Heart right ventricle (tissue), 16 donors: ENCODE results near the gene PLEKHA5. TPM values are rescaled to one million over a fixed set of nuclear protein-coding genes. Genes with fewer than 3 reads are reported as not detected.

Experiments
- ATAC-seq, 8 donors: fragments of 200-7000 bp; cut with Tn5 transposase; one replicate each; pipeline ENCODE4 v1.9.1; 2020; ENCODE audit warnings: mild to moderate bottlenecking in 8 of 8, moderate library complexity in 8 of 8, moderate number of reproducible peaks in 1 of 8
- DNase-seq, 2 donors: peaks; one replicate each; pipeline ENCODE4 v3.0.0-alpha.2; 2020
- H3K27ac ChIP-seq, 10 donors: fragments of 200-600 bp; sonication (generic) in 2 of 10; one replicate each; pipeline versions ENCODE4 v1.5.0 to v1.8.0; 2020 to 2022; ENCODE audit warnings: mild to moderate bottlenecking in 3 of 10
- H3K27me3 ChIP-seq, 7 donors: fragments of 200-600 bp; one replicate each; pipeline ENCODE4 v1.8.0; 2021 to 2022; ENCODE audit warnings: mild to moderate bottlenecking in 2 of 7
- H3K36me3 ChIP-seq, 9 donors: fragments of 200-600 bp; sonication (generic) in 1 of 9; one replicate each; pipeline versions ENCODE4 v1.5.0 to v1.8.0; 2020 to 2022; ENCODE audit warnings: mild to moderate bottlenecking in 2 of 9
- H3K4me1 ChIP-seq, 9 donors: fragments of 200-600 bp; sonication (generic) in 1 of 9; one replicate each; pipeline versions ENCODE4 v1.5.0 to v1.8.0; 2020 to 2022; ENCODE audit warnings: mild to moderate bottlenecking in 4 of 9
- H3K4me3 ChIP-seq, 10 donors: fragments of 200-600 bp; sonication (generic) in 2 of 10; one replicate each; pipeline versions ENCODE4 v1.5.0 to v1.8.0; 2020 to 2022; ENCODE audit warnings: mild to moderate bottlenecking in 7 of 10, moderate library complexity in 2 of 10
- H3K9me3 ChIP-seq, 11 donors: fragments of 200-600 bp in 10 of 11; sonication (generic) in 2 of 11; one replicate each; pipeline versions ENCODE4 v1.5.0 to v1.8.0; 2013 to 2022; ENCODE audit warnings: mild to moderate bottlenecking in 2 of 11, control low read depth in 1 of 11, moderate library complexity in 1 of 11
- CTCF ChIP-seq, 9 donors: fragments of 200-600 bp; sonication (generic) in 2 of 9; IDR thresholded peaks; one replicate each; pipeline versions ENCODE4 v1.5.0 to v1.8.0; 2021 to 2022; ENCODE audit warnings: antibody characterized with exemption in 9 of 9, mild to moderate bottlenecking in 5 of 9, moderate library complexity in 1 of 9
- WGBS, 2 donors: extraction: QIAGEN DNeasy Blood & Tissue Kit; methylation state at CpG; one replicate each; pipeline ENCODE4 v1.1.7; 2013; ENCODE audit warnings: inconsistent platforms in 1 of 2; 5-methylcytosine and 5-hydroxymethylcytosine counted together
- intact Hi-C, 10 donors: fragments of 100-400 bp; cut with DNase I; formaldehyde crosslinking; loops; one replicate each; pipeline versions ENCODE4 v1.11.1 to v1.14.2; 2022
- polyA plus RNA-seq, 2 donors: library from polyadenylated mRNA; stranded (reverse); fragments of 200-250 nt; gene quantifications; one replicate each; pipeline ENCODE4 v1.2.3, GENCODE V29; 2013
- total RNA-seq, 10 donors: library from RNA; stranded (reverse); fragmentation: NEBNext Ultra II Directional in 3 of 10; extraction: Animal tissue kit (Norgen Biotek cat#: 25700) in 3 of 10; gene quantifications; one replicate each; pipeline versions ENCODE4 v1.2.1 to v1.2.4, GENCODE V29; 2021 to 2023
- donor health status: Arrhythmogenic right ventricular cardiomyopathy.
- donor health status: ischemic (EF 13 %, LVEDD 7.1; RV severe dilation, severe dysfunction).
- donor health status: healthy with polysubstance abuse.
- donor health status: DM: no; HTN: yes; CAD: no.
- donor health status: DM: no; HTN: no; CAD: no.
- donor health status: ischemic (EF 25% LVEDD 6.9; RV normal size, moderate dysfunction).
- donor health status: ischemic (EF 25% LVEDD 5.7; RV mildly dilated, moderate dysfunction).
- donor health status: healthy.
- donor health status: DM: yes; HTN: yes; CAD: no.
- donor health status: Ischemic cardiomyopathy.
- donor health status: ischemic (EF 35%, LVEDD 5.7; RV mildly dilated, moderate dysfunction).
- donor health status: nonischemic (EF 11% LVEDD 7.7; RV severe dilation, severe dysfunction).
- donor health status: DM: yes; HTN: yes; CAD: no.
- donor health status: PGD.
- donor health status: ischemic (EF 29% LVEDD 5.4; RV normal size, mild dysfunction).
- donor health status: nonischemic (EF 23%, LVEDD 6.1; RV moderate dilation, normal function).

Gene PLEKHA5
- total and polyA plus RNA-seq, 12 donors = 11.8 to 77.1 (median 61.8) TPM

- no peaks in the 10 kb centered on the region for H3K27me3 ChIP-seq
- TF ChIP-seq CTCF (IDR thresholded peaks at IDR 0.05) = no peak
- H3K4me3 ChIP-seq = no peak overlapping the region
- no peak overlapping the region for H3K27ac ChIP-seq
- H3K9me3 ChIP-seq = no peaks in the 10 kb centered on the region
- ATAC-seq (no peak), DNase-seq (no peak)
- peaks cover 0 to 28% (median 9%) of the 10 kb centered on the region in 9 donors for H3K4me1 ChIP-seq
- no peaks in the 10 kb centered on the region for H3K36me3 ChIP-seq
- intact Hi-C loops = no loop called here
Observed at GRCh38 chr12:19415563-19415962, 286.0 kb downstream of the PLEKHA5 start.

- DNase-seq (no peak), ATAC-seq (no peak)
- intact Hi-C loops = no loop called here
- Histone ChIP-seq H3K27ac (no peak overlapping the region), H3K27me3 (no peaks in the 10 kb centered on the region), H3K36me3 (no peaks in the 10 kb centered on the region), H3K4me1 (no peaks in the 10 kb centered on the region), H3K4me3 (no peak overlapping the region), H3K9me3 (no peaks in the 10 kb centered on the region)
- 94 to 96% methylated on average over 14 of the region's 14 CpGs for WGBS, 2 donors
- TF ChIP-seq CTCF (IDR thresholded peaks at IDR 0.05) = no peak
Observed at GRCh38 chr12:19419086-19419485, 289.6 kb downstream of the PLEKHA5 start.

GRCh38 chr12:19421503-19422282 is 292.2 kb downstream of the PLEKHA5 start:
- H3K36me3 ChIP-seq = no peaks in the 10 kb centered on the region
- H3K27me3 ChIP-seq = no peaks in the 10 kb centered on the region
- no peak overlapping the region for H3K27ac ChIP-seq
- peaks cover 0 to 8% (median 0%) of the 10 kb centered on the region in 11 donors for H3K9me3 ChIP-seq
- intact Hi-C loops = no loop called here
- TF ChIP-seq CTCF (IDR thresholded peaks at IDR 0.05) = no peak
- H3K4me3 ChIP-seq = no peak overlapping the region
- no peaks in the 10 kb centered on the region for H3K4me1 ChIP-seq
- no peak for ATAC-seq
- 76 to 87% methylated on average over 6 of the region's 6 CpGs for WGBS, 2 donors
- DNase-seq = no peak

- Histone ChIP-seq H3K27ac (no peak overlapping the region), H3K4me3 (no peak overlapping the region), H3K9me3 (peaks cover 0 to 9% (median 0%) of the 10 kb centered on the region in 11 donors), H3K36me3 (no peaks in the 10 kb centered on the region), H3K4me1 (no peaks in the 10 kb centered on the region), H3K27me3 (no peaks in the 10 kb centered on the region)
- ATAC-seq (no peak), DNase-seq (no peak)
- intact Hi-C loops = no loop called here
- 90 to 96% methylated on average over 12 of the region's 12 CpGs for WGBS, 2 donors
- TF ChIP-seq CTCF (IDR thresholded peaks at IDR 0.05) = no peak
Observed at GRCh38 chr12:19423166-19423930, 293.8 kb downstream of the PLEKHA5 start.
